Myocyte (in vitro differentiated cells): ENCODE results near the gene DDX31. TPM values are rescaled to one million over a fixed set of nuclear protein-coding genes. Genes with fewer than 3 reads are reported as not detected.

Source experiments
- DNase-seq: peaks from one replicate; pipeline ENCODE4 v3.0.0-alpha.2; 2012; ENCODE audit warnings: low read depth
- total RNA-seq: library from RNA; depleted of rRNA; stranded (reverse); fragments of >200 nt; gene quantifications from 2 replicates; pipeline ENCODE4 v1.2.3, GENCODE V29; 2014

DDX31 gene
- total RNA-seq, 1 donor from 2014 or later: 14.3 TPM

DNA sequence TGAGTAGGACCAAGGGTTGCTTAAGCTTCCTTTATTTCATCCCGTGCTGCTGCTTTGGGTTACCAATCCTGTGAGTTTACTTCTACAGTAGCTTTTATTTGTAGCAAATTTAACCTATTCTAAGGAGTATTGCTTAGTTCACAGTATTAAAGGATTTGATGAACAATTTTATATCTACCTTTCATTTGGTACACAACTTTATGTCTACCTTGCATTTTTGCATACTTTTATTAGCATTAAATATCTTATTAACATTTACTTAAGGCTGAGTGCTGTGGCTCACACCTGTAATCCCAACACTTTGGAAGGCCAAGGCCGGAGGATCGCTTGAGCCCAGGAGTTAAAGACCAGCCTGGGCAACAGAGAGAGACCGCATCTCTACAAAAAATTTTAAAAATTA is 4.7 kb upstream of the DDX31 start:
- no peak for DNase-seq

DNA sequence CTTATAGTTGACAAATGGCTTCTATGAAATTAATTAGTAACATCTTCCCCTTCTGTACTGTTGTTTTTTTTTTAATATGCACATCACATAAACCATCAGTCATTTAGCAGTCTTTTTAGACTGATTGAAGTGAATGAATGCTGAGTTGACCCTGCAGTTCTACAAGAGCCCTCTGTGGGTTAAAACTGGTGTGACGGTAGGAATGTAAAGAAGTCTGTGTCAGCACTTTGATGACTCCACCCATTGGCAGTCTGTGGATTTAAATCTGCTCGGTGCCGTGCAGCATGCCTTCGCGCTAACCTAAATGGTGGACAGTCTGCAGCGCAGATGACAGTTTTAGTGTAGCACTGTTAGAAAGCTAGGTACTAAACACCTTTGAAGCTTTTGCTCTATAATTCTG is 3.6 kb upstream of the DDX31 start:
- no peak for DNase-seq

DNA sequence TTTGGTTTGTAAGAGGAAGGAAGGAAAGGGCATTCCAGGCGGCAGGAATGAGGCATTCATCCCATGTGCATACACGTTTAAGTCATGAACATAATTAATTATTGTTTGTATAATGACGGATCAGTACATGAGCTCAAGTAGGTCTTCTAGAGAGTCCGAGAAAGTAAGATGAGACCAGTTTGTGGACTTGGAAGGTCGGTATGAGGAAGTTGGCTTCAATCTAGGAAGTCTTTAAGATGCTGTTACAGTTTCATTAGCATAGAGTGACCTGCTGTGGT is 2.6 kb upstream of the DDX31 start:
- DNase-seq: no peak

DNA sequence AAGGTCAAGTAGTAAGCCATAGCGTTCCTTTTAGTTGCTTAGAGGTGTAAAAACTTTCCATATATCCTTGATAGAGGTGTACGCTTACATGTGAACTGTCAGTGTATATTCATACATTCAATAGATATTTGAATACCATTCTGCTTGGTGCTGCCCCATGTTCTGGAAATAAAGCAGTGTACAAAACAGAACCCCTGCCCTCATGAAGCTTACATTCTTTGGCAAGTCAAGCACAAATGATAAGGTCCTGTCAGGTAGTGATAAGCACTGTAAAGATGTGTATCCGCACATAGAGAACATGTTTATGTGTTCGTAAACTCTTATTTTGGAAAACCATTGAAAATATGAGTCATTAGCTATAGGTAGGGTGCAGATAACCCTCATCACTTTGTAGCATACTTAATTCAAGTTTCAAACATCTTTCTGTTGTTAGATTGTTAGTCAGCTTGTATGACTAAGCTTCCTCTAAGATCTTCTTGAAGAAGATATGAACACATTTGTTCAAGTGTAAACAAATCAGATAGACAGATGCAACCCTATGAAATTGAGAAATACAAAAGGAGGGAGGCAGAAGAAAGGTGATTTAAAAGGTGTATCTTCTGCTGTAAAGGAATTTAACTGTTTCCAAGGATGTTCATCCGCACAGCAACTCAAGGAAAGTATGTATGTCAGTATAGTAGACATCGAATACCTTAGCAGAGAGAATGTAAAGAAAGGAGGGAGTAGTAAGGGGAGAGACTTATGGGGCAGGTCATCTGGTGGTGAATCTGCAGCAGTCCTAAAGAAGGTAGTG is 2.0 kb upstream of the DDX31 start:
- DNase-seq: no peak

DNA sequence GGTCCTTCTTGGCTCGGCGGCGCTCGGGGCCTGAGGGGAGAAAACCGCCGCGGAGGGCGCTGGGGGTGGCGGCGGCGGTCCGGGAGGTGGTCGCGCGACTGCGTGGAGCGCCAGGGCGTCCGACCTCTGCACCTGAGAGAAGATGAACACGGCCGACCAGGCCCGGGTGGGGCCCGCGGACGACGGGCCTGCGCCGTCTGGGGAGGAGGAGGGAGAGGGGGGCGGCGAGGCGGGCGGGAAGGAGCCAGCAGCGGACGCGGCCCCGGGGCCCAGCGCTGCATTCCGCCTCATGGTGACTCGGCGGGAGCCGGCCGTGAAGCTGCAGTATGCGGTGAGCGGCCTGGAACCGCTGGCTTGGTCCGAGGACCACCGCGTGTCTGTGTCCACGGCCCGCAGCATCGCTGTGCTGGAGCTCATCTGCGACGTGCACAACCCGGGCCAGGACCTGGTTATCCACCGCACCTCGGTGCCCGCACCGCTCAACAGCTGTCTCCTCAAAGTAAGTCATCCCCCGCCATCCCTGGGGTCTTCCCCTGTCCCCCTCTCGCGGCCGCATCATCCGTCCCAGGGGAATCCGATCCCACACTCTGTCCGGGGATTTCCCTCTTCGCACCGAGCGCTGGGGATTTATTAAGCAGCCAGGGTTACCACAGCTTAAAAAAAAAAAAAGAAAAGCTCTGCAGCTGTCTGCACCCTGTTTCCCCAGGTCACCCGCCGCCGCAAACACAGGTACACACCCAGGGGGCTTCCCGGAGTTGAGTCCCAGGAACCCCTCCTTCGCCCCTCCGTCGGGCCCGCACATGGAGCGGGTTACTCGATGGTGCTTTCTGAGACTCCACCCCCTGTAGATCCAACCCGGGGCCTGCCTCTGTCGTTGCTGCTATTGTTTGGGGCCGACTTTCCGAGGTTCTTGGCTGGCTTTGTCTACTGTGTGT is 941 bp upstream of the DDX31 start, which contains the start of gene GTF3C4:
GTF3C4 (plus strand) TSS at position 8 of the 935 bp plus-strand sequence; CDS start at position 143, 135 bp downstream.
- DNase-seq: peak; percentile 52

DNA sequence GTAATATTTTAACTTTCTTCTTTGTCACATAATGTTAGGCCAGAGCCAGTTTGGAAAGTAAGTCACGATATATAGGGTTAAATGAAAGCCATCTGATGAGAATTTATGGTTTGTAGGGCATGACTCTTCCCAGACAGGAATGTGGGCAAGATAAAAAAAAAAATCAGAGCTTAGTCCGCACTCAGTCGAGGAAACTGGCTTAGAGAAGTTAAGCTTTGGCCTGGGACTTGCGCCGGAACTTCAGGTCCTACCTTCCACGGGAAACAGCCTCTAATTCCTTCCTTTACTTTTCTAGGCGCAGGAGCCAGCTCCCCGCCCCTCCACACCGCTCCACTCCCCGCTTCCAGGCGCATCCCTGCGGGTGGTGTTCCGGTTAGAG is 475 bp downstream of the DDX31 start:
- DNase-seq: no peak

DNA sequence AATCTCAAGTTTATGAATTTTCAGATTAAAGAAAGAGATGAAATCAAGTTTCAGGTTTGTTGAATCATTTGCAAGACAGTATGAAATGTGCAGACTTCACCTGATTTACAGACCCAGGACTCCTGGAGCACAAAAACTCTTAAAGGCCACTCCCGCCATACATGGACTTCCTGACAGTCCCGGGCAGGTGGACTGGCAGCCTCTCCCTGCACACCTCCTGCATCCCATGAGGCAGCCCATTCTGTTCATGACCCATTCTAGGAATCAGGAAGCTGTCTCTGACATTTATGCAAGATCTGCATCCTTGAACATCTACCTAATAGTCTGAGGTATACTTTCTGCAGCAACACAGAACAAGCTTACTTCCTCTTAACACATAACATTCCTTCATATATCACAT is 5.9 kb downstream of the DDX31 start:
- no peak for DNase-seq

DNA sequence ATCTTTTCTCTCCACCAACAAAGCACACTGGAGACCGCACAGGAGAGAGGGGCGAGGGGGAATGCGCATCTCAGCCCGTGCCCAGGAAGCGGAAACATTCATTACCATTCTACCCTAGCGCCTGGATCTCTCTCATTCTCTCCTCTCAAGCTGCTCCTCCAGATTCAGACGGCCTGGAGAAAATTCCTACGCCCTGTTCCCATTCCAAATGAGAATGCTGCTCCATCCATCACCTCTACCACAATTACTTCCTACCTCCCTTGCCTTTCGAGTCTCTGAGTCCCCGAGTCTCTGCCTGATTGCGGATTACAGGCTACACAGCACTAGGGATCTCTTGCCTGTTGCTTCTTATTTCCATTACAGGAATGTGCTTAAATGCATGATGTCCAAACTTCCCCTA is 6.7 kb downstream of the DDX31 start:
- DNase-seq: no peak

DNA sequence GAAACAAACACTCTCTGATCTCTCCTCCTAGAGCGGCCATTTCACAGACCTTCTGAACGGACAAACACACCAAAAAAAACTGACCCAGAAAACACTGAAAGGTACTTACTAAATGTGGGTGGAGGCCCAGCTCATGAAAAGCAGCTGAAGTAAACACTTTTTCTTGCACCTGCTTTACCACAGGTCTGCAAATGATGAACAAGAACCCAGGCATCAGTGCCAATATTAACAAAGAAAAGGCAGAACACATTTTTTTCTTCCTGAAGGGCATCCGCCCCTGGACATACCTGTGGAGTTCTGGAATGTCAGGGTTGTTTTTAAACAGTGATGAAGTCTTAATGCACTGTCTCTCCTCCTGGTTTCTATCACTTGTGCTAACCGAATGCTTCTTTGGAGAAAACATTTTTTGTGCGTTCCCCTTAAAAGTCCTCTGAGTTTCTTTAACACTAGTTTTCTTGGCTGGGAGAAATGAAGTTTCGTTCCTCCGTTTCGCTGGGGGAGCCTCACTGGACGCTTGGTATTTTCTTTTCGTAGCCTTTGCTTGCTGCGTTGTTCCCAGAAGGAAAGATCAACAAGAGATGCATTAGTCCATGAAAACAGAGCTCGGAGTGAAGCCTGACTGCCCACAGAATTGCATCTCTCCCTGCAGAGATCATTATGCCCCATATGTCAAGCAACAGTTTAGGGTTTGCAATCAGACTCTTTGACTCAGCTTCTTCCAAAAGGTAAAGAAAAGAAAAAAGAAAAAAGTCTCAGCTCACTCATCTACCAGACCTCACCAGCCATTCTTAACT is 7.4 kb downstream of the DDX31 start:
- no peak for DNase-seq

DNA sequence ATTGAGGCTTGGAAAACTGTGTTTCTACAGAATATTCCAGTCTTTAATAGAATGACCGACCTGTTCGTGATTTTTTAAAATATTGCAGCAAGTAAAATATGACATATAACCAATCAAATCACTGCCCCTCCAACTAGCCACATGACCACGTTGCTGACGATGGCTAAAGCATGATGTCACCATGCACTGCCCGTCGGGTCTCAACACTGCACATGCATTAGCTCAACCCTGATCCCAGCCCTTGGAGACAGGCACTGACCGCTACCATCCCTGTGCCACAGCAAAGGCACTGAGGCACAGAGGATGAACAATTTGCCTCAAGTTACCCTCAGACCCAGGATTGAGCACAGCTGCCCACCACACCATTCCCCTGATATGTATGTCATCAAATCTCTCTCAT is 13.5 kb downstream of the DDX31 start:
- DNase-seq: no peak

DNA sequence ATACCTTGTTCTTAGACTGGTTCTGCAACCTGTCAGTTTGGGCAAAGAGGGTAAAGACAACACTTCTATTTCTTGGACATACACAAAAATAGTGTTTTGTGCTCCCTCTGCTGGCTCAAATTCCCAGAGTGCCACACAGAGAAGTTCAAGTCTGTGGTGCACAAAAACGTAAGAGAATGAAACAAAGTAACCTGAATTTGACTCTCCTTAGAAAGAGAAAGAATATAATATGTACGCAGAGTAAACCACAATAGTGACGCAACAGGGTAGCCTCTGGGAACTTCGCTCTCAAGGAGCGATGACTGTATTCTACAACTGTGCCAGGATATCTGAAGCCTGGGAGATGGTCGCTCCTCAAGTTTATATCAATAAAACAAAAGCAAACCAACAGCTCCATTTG is 18.5 kb downstream of the DDX31 start:
- peak; percentile 64 for DNase-seq

DNA sequence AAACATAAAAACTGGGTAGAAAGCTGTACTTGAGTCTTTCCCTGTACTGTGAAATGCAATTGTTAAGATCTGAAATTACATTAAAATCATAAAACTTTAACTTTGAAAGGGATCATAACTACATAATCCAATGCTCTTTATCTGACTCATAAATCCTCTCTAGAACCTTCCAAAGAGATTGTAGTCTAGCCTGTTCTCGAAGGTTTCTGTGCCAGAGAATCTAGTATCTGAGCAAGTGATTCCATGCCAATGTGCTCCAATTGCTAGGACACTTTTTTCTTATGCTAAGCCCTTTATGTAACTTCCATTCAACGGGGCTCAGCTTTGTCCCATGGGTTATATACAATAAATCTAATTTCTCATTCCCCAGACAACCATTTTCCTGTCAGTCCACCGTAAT is 21.1 kb downstream of the DDX31 start:
- no peak for DNase-seq

DNA sequence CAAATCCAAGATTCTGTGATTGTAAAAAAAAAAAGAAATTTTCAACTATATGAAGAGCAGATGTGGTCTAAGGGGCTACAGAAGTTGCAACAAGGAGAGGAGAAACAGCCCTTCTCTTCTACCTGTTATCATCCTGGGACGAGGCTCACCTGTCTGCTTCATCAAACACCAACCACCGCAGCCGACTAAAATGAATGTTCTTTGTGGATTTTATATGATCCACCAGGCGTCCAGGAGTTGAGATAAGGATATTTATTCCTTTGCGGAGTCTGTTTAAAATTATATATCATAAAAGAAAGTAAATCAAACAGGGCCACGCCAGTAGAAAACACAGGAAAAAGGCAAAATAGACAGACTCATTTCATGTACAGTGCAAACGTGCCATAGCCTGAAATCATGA is 21.5 kb downstream of the DDX31 start:
- no peak for DNase-seq

DNA sequence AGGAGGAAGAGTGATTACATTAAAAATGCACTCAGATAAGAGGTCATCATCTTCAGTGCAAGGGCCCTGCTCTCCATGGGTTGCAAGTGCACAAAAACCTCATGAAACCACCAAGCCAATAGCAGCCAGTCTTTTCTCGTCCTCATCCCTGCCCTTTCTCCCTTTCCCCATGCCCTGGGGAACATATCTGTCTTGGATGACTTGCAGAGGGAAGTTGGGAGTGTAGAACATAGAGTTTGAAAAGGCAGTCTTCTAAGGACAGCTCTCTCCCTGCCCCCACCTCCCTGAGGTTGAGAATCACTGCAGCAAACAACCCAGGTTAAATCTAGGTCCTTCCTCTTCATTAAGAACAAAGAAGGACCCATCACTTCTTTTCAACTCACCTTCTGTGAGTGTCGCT is 22.0 kb downstream of the DDX31 start:
- no peak for DNase-seq

DNA sequence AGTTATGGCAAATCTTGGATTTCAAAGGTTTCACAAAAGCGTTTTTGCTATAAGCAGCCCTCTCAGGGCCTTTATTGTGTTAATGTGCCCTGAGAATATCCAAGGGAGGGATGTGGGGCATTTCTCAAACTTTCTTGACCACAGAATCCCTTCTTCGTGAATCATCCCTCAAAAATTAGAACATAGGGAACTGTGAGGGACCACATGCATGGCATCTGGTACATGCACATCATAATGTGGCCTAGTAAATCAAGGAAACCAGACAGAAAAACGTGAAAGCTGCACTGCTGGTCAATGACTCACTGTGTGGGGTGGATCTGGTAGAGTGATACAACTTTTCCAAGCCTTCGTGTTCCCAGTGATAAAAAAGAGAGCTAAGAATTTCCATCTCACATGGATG is 22.4 kb downstream of the DDX31 start:
- DNase-seq: peak; percentile 97

DNA sequence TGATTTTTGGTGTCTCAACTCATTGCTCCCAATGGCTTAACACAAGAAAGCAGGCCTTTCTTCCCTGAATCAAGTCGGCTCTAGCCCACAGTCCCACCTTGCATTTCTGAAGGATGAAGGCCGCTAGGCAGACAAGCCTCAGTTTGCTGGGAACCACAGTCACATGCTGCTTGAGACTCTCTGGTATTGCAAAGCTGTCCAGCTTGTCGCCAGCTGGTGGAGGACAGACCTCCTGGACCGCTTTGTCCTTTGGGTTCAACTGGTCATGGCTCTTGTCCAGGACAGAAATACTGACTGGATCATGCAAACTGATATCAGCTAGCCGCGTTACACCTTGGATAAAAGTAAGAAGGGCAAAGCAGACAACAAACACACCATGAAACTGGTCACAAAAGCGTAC is 23.1 kb downstream of the DDX31 start:
- peak; percentile 76 for DNase-seq

DNA sequence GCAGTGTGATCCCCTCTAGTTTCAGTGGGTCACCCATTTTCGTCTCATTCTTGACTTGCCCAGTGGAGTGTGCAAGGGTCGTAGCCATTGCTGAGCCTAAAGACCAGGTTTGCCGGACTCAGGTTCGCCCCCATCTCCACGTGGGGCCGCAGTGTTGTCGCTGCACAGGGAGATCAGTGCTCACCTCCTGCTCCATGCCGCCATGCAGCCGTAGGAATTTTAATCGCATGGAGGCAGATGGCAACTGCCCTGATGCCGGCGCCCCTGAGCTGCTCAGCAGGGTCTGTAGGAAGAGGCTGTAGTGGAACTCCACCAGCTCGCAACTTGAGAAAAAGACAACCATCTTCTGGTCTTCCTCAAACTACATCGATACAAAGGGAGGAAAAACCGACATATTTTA is 24.1 kb downstream of the DDX31 start:
- no peak for DNase-seq

DNA sequence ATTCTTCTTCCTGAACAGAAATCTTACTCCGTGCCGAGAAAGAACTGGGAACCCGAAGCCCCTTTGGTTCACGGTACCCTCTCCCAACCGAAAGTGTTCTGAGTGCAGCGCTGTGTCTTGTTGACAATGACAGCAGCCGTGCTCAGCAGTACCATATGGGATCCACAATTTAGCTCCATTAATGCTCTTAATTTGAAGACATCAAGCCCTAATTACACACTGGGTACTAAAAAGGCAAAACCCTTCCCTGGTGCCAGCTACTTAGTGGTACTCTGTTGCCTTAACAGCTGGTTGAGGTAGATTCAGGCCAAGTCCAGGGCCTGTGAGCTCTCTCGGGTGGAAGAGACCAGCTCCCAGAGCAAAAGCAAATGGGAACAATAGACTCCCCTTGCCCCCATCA is 24.5 kb downstream of the DDX31 start:
- DNase-seq: no peak

DNA sequence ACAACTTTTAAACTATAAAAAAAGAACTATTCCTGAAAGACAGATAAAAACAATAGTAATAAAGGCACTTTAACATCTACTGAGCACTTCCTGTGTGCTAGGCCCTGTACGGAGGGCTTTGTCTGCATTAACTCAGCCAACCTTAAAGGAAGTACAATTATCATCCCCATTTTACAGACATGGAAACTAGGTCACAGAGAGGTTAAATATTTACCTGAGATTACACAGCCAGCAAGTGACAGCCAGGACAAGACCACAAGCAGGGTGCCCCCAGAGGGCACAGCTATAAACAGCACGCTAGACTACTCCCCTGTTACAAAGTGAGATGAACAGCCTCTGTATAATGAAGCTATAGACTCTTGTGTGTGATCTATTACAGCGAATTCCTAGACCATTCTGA is 25.5 kb downstream of the DDX31 start:
- no peak for DNase-seq

DNA sequence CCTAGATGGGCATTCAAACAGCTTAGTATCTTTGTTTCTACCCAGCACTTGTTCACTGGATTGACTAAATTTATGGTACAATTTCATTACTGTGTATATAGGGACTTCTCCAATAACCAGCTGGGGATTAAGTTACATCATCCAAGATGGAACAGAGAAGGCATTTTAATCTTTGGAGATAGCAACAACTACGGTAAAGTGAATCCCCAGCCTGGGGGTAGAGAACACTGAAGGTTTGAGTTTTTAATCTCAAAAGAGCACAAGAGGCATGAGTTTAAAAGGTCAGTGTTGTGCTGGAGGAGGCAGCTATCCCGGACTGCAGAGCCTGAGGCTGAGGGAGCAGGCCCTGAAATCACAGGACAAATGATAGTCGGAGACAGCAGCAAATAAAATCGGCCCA is 28.6 kb downstream of the DDX31 start:
- no peak for DNase-seq

DNA sequence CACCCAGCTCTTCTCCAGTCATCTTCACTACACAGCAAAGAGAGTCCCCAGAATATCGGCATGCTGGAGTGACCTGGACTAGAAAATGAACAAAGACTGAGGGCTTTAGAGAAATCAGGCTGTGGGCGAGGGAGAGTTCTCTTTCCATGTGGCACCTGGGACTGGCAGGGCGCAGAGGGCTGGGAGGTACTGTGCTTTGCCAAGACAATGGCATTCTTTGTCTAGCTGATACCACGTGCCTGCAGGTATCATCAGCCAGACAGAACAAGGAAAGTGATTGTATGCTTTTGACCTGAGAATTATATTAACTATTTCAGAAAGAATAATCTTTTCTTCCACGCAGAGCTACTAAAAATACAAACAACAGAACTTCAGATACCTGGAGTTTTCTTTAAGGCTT is 30.5 kb downstream of the DDX31 start:
- no peak for DNase-seq

DNA sequence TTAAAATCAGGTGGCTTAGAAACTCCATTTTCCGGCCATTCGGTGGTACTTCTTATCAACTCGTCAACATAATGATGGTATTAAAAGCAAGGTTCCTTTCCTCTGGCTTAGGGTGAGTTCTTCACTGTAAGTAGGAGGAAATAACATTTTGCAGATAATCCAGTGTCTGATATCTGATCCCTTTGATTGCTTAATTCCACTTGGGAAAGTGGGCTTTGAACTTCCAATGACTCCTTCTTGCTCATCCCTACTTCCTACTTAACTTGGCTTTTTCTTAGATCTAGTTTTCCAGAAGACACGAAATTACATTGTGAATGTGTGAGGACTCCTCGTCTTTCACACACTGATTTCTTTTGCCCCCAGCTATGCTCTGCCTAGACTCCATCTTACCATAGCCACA is 31.5 kb downstream of the DDX31 start:
- no peak for DNase-seq
